Measurements from ENCODE around the gene KCNN2. TPM values are rescaled to one million over a fixed set of nuclear protein-coding genes. Genes with fewer than 3 reads are reported as not detected.

Gene KCNN2
- total and polyA plus RNA-seq, 2 of the 4 experiments (the other 2 are of a cell fraction), result 2.2 to 8.8 TPM

GRCh38 chr5:114312658-114313057 is 49.2 kb upstream of the KCNN2 start:
- ChIA-PET POLR2A (ENCODE audit: unreplicated experiment) (no interaction called here), CTCF (interaction anchor here (0.9 to 1.0 kb wide), 2 partner anchors 12 to 506 kb away, joined by 3 read pairs; no protein-coding TSS in a partner anchor)
- dilution Hi-C loops (cut with HindIII; ENCODE audit: low sequenced_read_pairs, unreplicated experiment), result no loop called here

More at GRCh38 chr5:114312658-114313057, 49.2 kb upstream of the KCNN2 start:
- no peak overlapping the region for H3K9ac ChIP-seq (ENCODE audit: low read depth, low read length)
- H3K23ac ChIP-seq (ENCODE audit: low read depth, low read length), result no peak overlapping the region
- H3K56ac ChIP-seq (ENCODE audit: extremely low read depth, insufficient read depth, low read length), result no peak overlapping the region
- ATAC-seq (ENCODE audit: low read depth) (no peak), DNase-seq (no peak)
- no peak overlapping the region for H2AFZ ChIP-seq (replicated peaks; ENCODE audit: low read length, poor library complexity)
- no peak overlapping the region for H2AK5ac ChIP-seq (ENCODE audit: low read depth, low read length)
- BruUV-seq (replicated peaks), result no TSS peak
- H2BK5ac ChIP-seq (ENCODE audit: low read depth, low read length, poor library complexity, severe bottlenecking), result no peak overlapping the region
- H3K36me3 ChIP-seq (ENCODE audit: control insufficient read depth, insufficient read depth, low read length), result no peaks in the 10 kb centered on the region
- H3K27ac ChIP-seq (ENCODE audit: insufficient read depth, low read length), result no peak overlapping the region
- no peak overlapping the region for H3K4me3 ChIP-seq (ENCODE audit: insufficient read depth, low read depth, low read length)
- in situ Hi-C loops (cut with MboI; ENCODE audit: low sequenced_read_pairs), result no loop called here
- H3K27me3 ChIP-seq (ENCODE audit: control insufficient read depth, insufficient read depth, low read length), result no peaks in the 10 kb centered on the region
- H4K5ac ChIP-seq (ENCODE audit: low read depth, low read length), result no peak overlapping the region
- no peaks in the 10 kb centered on the region for H4K20me1 ChIP-seq (ENCODE audit: insufficient read depth, low read length)
- TF ChIP-seq CEBPB (IDR thresholded peaks at IDR 0.05; ENCODE audit: low read depth, low read length) (no peak), CHD1 (IDR thresholded peaks at IDR 0.05; ENCODE audit: low read depth, low read length) (no peak), BHLHE40 (IDR thresholded peaks at IDR 0.05; ENCODE audit: low read depth, low read length) (no peak), SMC3 (IDR thresholded peaks at IDR 0.05; ENCODE audit: low read depth, low read length) (no peak), ELK1 (IDR thresholded peaks at IDR 0.05; ENCODE audit: borderline replicate concordance, low read depth, low read length) (no peak), RFX5 (IDR thresholded peaks at IDR 0.05; ENCODE audit: low read depth, low read length) (no peak), USF2 (IDR thresholded peaks at IDR 0.05; ENCODE audit: low read depth, low read length) (no peak), MXI1 (IDR thresholded peaks at IDR 0.05; ENCODE audit: borderline replicate concordance, low read depth, low read length) (no peak), RAD21 (IDR thresholded peaks at IDR 0.05; ENCODE audit: low read length) (no peak), FOS (IDR thresholded peaks at IDR 0.05; ENCODE audit: low read depth, low read length) (no peak), MAZ (IDR thresholded peaks at IDR 0.05; ENCODE audit: borderline replicate concordance, low read depth, low read length) (no peak), NFE2L2 (IDR thresholded peaks at IDR 0.05; ENCODE audit: low read depth, low read length) (no peak), MAFK (IDR thresholded peaks at IDR 0.05; ENCODE audit: low read depth, low read length) (no peak), CTCF (conservative IDR thresholded peaks at IDR 0.05; ENCODE audit: low read depth, low read length) (no peak), POLR2A (IDR thresholded peaks at IDR 0.05; ENCODE audit: low read depth, low read length) (no peak), RCOR1 (IDR thresholded peaks at IDR 0.05; ENCODE audit: insufficient replicate concordance, low read length) (no peak)
- no peak overlapping the region for H4K8ac ChIP-seq (ENCODE audit: low read depth in 2 of 2, low read length in 2 of 2)
- H3K9me3 ChIP-seq (ENCODE audit: control insufficient read depth, insufficient read depth, low read length), result no peaks in the 10 kb centered on the region
- no peak overlapping the region for H2BK15ac ChIP-seq (ENCODE audit: low read depth, low read length)
- no peak overlapping the region for H3K14ac ChIP-seq (replicated peaks; ENCODE audit: low read depth, low read length)
- no peak overlapping the region for H2AK9ac ChIP-seq (replicated peaks; ENCODE audit: low read depth, low read length, poor library complexity)
- intact Hi-C loops (cut with micrococcal nuclease), result no loop called here
- no peak overlapping the region; the same call in 1 of the 2 replicates for H3K18ac ChIP-seq (ENCODE audit: low read depth, low read length)
- H4K91ac ChIP-seq (ENCODE audit: insufficient read depth, low read depth, low read length), result no peak overlapping the region
- no peak overlapping the region for H2BK20ac ChIP-seq (ENCODE audit: low read depth, low read length)
- no peaks in the 10 kb centered on the region; a peak in 1 of 4 replicates for H3K79me1 ChIP-seq (ENCODE audit: low read depth in 1 of 2, low read length in 2 of 2)
- H3K9me1 ChIP-seq (ENCODE audit: insufficient read depth, low read length), result no peaks in the 10 kb centered on the region
- H3K4me2 ChIP-seq (ENCODE audit: low read depth, low read length), result no peak overlapping the region
- H2BK120ac ChIP-seq (ENCODE audit: low read depth, low read length), result no peak overlapping the region
- H3K4me1 ChIP-seq (ENCODE audit: control insufficient read depth, insufficient read depth, low read length), result peaks cover 3% of the 10 kb centered on the region; the same call in 1 of the 2 replicates
- H3K4ac ChIP-seq (ENCODE audit: low read depth, low read length), result no peak overlapping the region
- WGBS, 2 experiments (ENCODE audit: extremely low coverage in 2 of 2, insufficient read length in 1 of 2), result no CpG with 5 or more reads among the region's 1 CpG

All from IMR-90 (cell line).